SH-SY5Y (cell line): Measurements from ENCODE around the gene CPA1.

Experiments used
- GATA2 ChIP-seq: IDR thresholded peaks from 2 replicates; pipeline ENCODE4 v1.6.1; 2011; ENCODE audit warnings: mild to moderate bottlenecking, low read depth, low read length
- GATA3 ChIP-seq: IDR thresholded peaks from 2 replicates; pipeline ENCODE4 v1.6.1; 2011; ENCODE audit warnings: low read depth, mild to moderate bottlenecking, low read length, moderate library complexity

- TF ChIP-seq GATA3, result no peak
- TF ChIP-seq GATA2, result peak; percentile 58; the same call in 1 of the 2 replicates
Observed at GRCh38 chr7:130365511-130366441, 14.5 kb upstream of the CPA1 start.
